A673 (cell line): ENCODE data around the gene TMEM243. TPM values are rescaled to one million over a fixed set of nuclear protein-coding genes. Genes with fewer than 3 reads are reported as not detected.

Experiments used
- BruUV-seq: library from RNA; stranded (reverse); fragments of 400-500 nt; replicated peaks from 2 replicates; lab custom pipeline; 2021; lab: Mats Ljungman, UMichigan
- CTCF ChIA-PET: fragments of 300-600 bp; sonication (Branson Sonifier 250); formaldehyde crosslinking; loops from one replicate; lab custom pipeline; 2022; ENCODE audit warnings: antibody characterized with exemption; lab: Charles Lee
- POLR2A ChIA-PET: fragments of 300-600 bp; sonication (Branson Sonifier 250); formaldehyde crosslinking; loops from one replicate; lab custom pipeline; 2022; ENCODE audit warnings: antibody characterized with exemption; ENCODE audit not compliant: low non-redundant PET; lab: Charles Lee
- DNase-seq: peaks from one replicate; pipeline ENCODE4 v3.0.0-alpha.2; 2015; ENCODE audit warnings: low spot score
- H3K27ac ChIP-seq: fragments of 200-600 bp; sonication (generic); 2 replicates; pipeline ENCODE4 v1.5.1; 2016; ENCODE audit warnings: mixed run types, low read depth, mild to moderate bottlenecking, mixed read lengths, antibody characterized with exemption, low read length; ENCODE audit not compliant: poor library complexity, severe bottlenecking
- H3K27me3 ChIP-seq: fragments of 200-600 bp; sonication (generic); replicated peaks from 2 replicates; pipeline ENCODE4 v1.6.1; 2017; ENCODE audit warnings: mixed run types, low read depth, mild to moderate bottlenecking, mixed read lengths, antibody characterized with exemption, low read length; ENCODE audit not compliant: insufficient read depth, poor library complexity
- H3K36me3 ChIP-seq: fragments of 200-600 bp; sonication (generic); 2 replicates; pipeline ENCODE4 v1.6.1; 2016; ENCODE audit warnings: mixed run types, mild to moderate bottlenecking, mixed read lengths, antibody characterized with exemption, low read length; ENCODE audit not compliant: insufficient read depth, poor library complexity, severe bottlenecking
- H3K4me1 ChIP-seq: fragments of 200-600 bp; sonication (generic); 2 replicates; pipeline ENCODE4 v1.6.1; 2017; ENCODE audit warnings: mixed run types, mild to moderate bottlenecking, mixed read lengths, antibody characterized with exemption, low read length; ENCODE audit not compliant: insufficient read depth, poor library complexity, severe bottlenecking
- H3K4me3 ChIP-seq: fragments of 200-600 bp; sonication (generic); 2 replicates; pipeline ENCODE4 v1.5.1; 2016; ENCODE audit warnings: low read depth, mixed run types, mild to moderate bottlenecking, mixed read lengths, low read length; ENCODE audit not compliant: poor library complexity, severe bottlenecking
- H3K9me3 ChIP-seq: fragments of 200-600 bp; sonication (generic); 2 replicates; pipeline ENCODE4 v1.6.1; 2016; ENCODE audit warnings: mixed run types, low read depth, mild to moderate bottlenecking, mixed read lengths, antibody characterized with exemption, low read length; ENCODE audit not compliant: poor library complexity, severe bottlenecking
- CTCF ChIP-seq: fragments of 300-800, 200-600 bp; sonication (generic); conservative IDR thresholded peaks from 2 replicates; pipeline ENCODE4 v1.5.1; 2017; ENCODE audit warnings: low read depth, mild to moderate bottlenecking, antibody characterized with exemption, low read length, moderate library complexity, mixed read lengths
- EZH2 ChIP-seq: fragments of 200-600 bp; sonication (generic); IDR thresholded peaks from 2 replicates; pipeline ENCODE4 v1.6.1; 2017; ENCODE audit warnings: borderline replicate concordance, low read depth, mild to moderate bottlenecking, mixed read lengths, antibody characterized with exemption, low read length; ENCODE audit not compliant: poor library complexity, severe bottlenecking
- intact Hi-C: fragments of 100-400 bp; cut with micrococcal nuclease; formaldehyde crosslinking; loops from one replicate; pipeline ENCODE4 v1.10.0; 2022; ENCODE audit not compliant: unreplicated experiment
- total RNA-seq: library from RNA; stranded (reverse); gene quantifications from 2 replicates; pipeline ENCODE4 v1.2.3, GENCODE V29; 2021

Gene TMEM243
- total RNA-seq, 1 experiment from 2014 or later = 24.5 TPM

GRCh38 chr7:87220026-87220733 lies 648 bp upstream of the TMEM243 start:
- Histone ChIP-seq H3K36me3 (no peaks in the 10 kb centered on the region), H3K4me1 (peaks cover 19% of the 10 kb centered on the region), H3K27ac (peak overlapping the region; percentile 77), H3K27me3 (peaks cover 17% of the 10 kb centered on the region), H3K4me3 (peak overlapping the region; percentile 78), H3K9me3 (no peaks in the 10 kb centered on the region)
- ChIA-PET POLR2A (interaction anchor here (1.4 kb wide), 1 partner anchor 68 kb away, joined by 3 read pairs; the partner anchor contains the start of gene DMTF1), CTCF (interaction anchor here (0.5 kb wide), 1 partner anchor 68 kb away, joined by 4 read pairs; the partner anchor contains the start of gene DMTF1)
- DNase-seq = peak; percentile 91
- TF ChIP-seq EZH2 (no peak), CTCF (no peak)
- no TSS peak for BruUV-seq
- intact Hi-C loops = no loop called here

- TF ChIP-seq CTCF (no peak), EZH2 (no peak)
- peak overlapping the region; percentile 78 for H3K4me3 ChIP-seq
- H3K27ac ChIP-seq = peak overlapping the region; percentile 77
- ChIA-PET POLR2A (no interaction called here), CTCF (interaction anchor here (0.6 to 0.7 kb wide), 2 partner anchors 67 to 291 kb away, joined by 3 read pairs; partner anchors contain the start of gene DMTF1)
- intact Hi-C loops = loop anchor here (2.0 kb wide), 1 partner anchor 66 kb away; the partner anchor contains the start of gene DMTF1
- peaks cover 17% of the 10 kb centered on the region for H3K27me3 ChIP-seq
- no TSS peak for BruUV-seq
- peaks cover 29% of the 10 kb centered on the region for H3K4me1 ChIP-seq
- peak; percentile 51 for DNase-seq
- no peaks in the 10 kb centered on the region for H3K36me3 ChIP-seq
- no peaks in the 10 kb centered on the region for H3K9me3 ChIP-seq
Observed at GRCh38 chr7:87218796-87219544, 562 bp downstream of the TMEM243 start.

DNA sequence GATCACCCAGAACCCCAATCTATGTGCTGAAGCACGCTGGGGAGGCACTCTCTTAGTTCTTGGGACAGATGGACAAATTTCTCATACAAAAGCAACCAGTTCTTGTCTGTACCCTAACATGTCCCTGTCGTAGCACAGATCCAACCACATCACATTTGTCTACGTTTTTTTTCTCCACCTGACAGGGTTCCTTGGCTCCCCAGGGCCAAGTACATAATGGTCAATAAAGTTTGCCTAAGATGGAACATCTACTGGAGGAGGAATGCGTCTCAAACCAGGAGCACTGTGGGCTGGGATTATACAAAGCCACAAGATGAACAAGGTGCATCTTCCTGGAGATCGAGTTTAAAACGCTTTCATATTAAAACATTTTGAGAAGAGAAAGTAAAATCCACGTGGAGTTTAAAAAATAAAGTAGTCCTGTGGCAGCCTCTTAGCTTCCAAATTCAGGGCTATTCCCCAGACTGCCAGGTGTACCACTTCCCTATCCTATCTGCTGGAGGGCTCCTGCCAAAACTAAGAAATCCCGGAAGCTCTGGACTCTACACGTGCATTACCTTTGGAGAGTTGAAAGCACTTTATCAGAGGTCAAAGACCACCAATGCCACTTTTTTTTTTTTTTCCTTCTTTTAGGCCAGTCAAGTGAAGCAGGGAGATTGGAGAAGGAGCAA lies 1.4 kb downstream of the TMEM243 start:
- POLR2A ChIA-PET = no interaction called here

More for the DNA sequence above, 1.4 kb downstream of the TMEM243 start:
- H3K36me3 ChIP-seq = no peaks in the 10 kb centered on the region
- no peaks in the 10 kb centered on the region for H3K9me3 ChIP-seq
- BruUV-seq = TSS peak; percentile 20
- intact Hi-C loops = loop anchor here (2.0 kb wide), 1 partner anchor 65 kb away; the partner anchor contains the start of gene DMTF1
- H3K4me3 ChIP-seq = peak overlapping the region; percentile 78
- H3K27ac ChIP-seq = no peak overlapping the region
- CTCF ChIA-PET = no interaction called here
- TF ChIP-seq CTCF = no peak
- no peak for TF ChIP-seq EZH2
- DNase-seq = no peak
- H3K4me1 ChIP-seq = peaks cover 38% of the 10 kb centered on the region
- peaks cover 14% of the 10 kb centered on the region for H3K27me3 ChIP-seq
